ENCODE measurements around the gene CUL3.

DNA sequence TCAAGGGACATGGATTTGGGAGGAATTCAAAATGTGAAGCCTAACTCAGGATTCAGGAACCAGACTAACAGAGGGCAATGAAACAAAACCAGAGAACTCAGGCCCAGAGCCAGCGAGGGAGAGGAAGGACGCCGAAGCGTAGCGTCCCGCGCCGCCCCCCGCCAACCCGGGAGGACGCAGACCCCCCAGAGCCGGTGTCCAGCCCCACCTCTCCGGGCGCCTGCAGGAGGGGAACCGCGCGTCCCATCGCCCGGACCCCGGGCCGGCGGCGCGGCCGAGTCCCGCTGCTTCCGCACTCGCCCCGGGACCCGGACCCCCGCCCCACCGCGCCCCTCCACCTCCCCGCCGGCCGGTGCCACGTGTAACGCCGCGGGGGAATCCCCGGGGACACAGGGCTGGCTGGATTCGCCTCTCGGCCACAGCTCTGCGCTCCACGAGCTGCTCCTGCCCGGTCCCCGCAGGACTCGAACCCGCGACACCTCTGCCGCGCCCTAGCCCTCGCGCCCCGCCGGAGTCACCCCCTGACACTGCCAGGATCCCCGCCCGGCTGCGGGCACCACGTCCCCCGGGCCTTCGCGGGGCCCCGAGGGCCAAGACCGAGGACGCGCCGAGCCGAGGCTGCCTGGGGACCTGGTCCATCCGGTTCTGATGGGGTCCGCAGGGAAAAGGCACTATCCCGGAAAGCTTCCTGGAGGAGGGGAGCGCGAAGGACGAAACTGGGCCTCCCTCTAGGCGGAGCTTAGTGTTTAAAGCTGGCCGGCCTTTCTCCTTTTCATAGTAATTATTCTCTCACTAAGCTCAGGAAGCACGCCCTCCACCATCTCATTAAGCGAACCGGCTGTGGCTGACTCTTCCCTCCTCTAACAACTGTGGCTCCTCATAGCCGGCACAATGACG, 142.8 kb downstream of the CUL3 start:
- TF ChIP-seq, protein P1, sequence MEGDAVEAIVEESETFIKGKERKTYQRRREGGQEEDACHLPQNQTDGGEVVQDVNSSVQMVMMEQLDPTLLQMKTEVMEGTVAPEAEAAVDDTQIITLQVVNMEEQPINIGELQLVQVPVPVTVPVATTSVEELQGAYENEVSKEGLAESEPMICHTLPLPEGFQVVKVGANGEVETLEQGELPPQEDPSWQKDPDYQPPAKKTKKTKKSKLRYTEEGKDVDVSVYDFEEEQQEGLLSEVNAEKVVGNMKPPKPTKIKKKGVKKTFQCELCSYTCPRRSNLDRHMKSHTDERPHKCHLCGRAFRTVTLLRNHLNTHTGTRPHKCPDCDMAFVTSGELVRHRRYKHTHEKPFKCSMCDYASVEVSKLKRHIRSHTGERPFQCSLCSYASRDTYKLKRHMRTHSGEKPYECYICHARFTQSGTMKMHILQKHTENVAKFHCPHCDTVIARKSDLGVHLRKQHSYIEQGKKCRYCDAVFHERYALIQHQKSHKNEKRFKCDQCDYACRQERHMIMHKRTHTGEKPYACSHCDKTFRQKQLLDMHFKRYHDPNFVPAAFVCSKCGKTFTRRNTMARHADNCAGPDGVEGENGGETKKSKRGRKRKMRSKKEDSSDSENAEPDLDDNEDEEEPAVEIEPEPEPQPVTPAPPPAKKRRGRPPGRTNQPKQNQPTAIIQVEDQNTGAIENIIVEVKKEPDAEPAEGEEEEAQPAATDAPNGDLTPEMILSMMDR (IDR thresholded peaks at IDR 0.05; ENCODE audit: insufficient read depth, low read depth, low read length): no peak
- no peak for TF ChIP-seq EZH2 (IDR thresholded peaks at IDR 0.05; ENCODE audit: insufficient read depth, low read length)

Data from astrocyte (in vitro differentiated cells and primary cell).